ENCODE data around the gene OR5H6. TPM values are rescaled to one million over a fixed set of nuclear protein-coding genes. Genes with fewer than 3 reads are reported as not detected.
"Not testable (repeated sequence)": the region's sequence is repeated elsewhere in the genome, so short reads cannot be mapped to it uniquely, and the experiment has no call there.

The OR5H6 gene
- total RNA-seq, 3 donors from 2014 or later = not detected

GRCh38 chr3:98240131-98240530 lies 23.9 kb upstream of the OR5H6 start:
- H3K27me3 ChIP-seq = no peaks in the 10 kb centered on the region
- H3K36me3 ChIP-seq = no peaks in the 10 kb centered on the region
- H3K4me3 ChIP-seq = no peak overlapping the region
- no peak overlapping the region for H3K27ac ChIP-seq
- DNase-seq (ENCODE audit: low spot score in 2 of 2) = no peak
- intact Hi-C loops (cut with DNase I; ENCODE audit: low total_unique reads) = no loop called here
- H3K9me3 ChIP-seq = no peaks in the 10 kb centered on the region
- TF ChIP-seq POLR2A (IDR thresholded peaks at IDR 0.05) (no peak), CTCF (IDR thresholded peaks at IDR 0.05) (no peak), POLR2AphosphoS5 (IDR thresholded peaks at IDR 0.05) (no peak)
- H3K4me1 ChIP-seq = no peaks in the 10 kb centered on the region

DNA sequence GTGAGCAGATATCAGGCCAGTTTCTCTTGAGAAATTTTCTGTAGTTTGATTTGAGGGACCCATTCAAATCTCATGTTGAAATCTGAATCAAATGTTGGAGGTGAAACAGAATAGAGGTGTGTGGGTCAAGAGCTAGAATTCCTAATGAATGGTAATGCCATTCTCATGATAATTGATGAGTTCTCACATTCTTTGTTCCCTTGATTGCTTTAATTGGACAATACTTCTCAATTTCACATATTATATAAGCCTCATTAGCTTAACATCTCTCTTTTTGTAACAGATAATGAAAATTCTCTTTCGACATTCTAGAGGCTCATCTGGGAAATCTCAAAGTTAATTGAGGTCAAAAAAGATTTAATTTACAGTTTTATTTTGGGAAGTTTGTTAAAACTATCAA lies 21.9 kb upstream of the OR5H6 start:
- H3K27me3 ChIP-seq = no peaks in the 10 kb centered on the region
- intact Hi-C loops (cut with DNase I; ENCODE audit: low total_unique reads) = no loop called here
- no peaks in the 10 kb centered on the region for H3K9me3 ChIP-seq
- H3K36me3 ChIP-seq = no peaks in the 10 kb centered on the region
- DNase-seq (ENCODE audit: low spot score in 2 of 2) = no peak
- H3K4me3 ChIP-seq = no peak overlapping the region
- H3K4me1 ChIP-seq = no peaks in the 10 kb centered on the region
- TF ChIP-seq POLR2AphosphoS5 (IDR thresholded peaks at IDR 0.05) (no peak), CTCF (IDR thresholded peaks at IDR 0.05) (no peak), POLR2A (IDR thresholded peaks at IDR 0.05) (no peak)
- no peak overlapping the region for H3K27ac ChIP-seq

GRCh38 chr3:98243843-98244242 lies 20.2 kb upstream of the OR5H6 start:
- H3K4me3 ChIP-seq = no peak overlapping the region
- no peaks in the 10 kb centered on the region for H3K9me3 ChIP-seq
- no peak for DNase-seq (ENCODE audit: low spot score in 2 of 2)
- TF ChIP-seq CTCF (IDR thresholded peaks at IDR 0.05) = no peak
- no peak for TF ChIP-seq POLR2AphosphoS5 (IDR thresholded peaks at IDR 0.05)
- no peak for TF ChIP-seq POLR2A (IDR thresholded peaks at IDR 0.05)
- intact Hi-C loops (cut with DNase I; ENCODE audit: low total_unique reads) = no loop called here
- H3K36me3 ChIP-seq = no peaks in the 10 kb centered on the region
- no peak overlapping the region for H3K27ac ChIP-seq
- H3K27me3 ChIP-seq = no peaks in the 10 kb centered on the region
- H3K4me1 ChIP-seq = no peaks in the 10 kb centered on the region

GRCh38 chr3:98246142-98246541 lies 17.9 kb upstream of the OR5H6 start:
- DNase-seq (ENCODE audit: low spot score in 2 of 2) = no peak
- intact Hi-C loops (cut with DNase I; ENCODE audit: low total_unique reads) = no loop called here
- TF ChIP-seq CTCF (IDR thresholded peaks at IDR 0.05) (no peak), POLR2A (IDR thresholded peaks at IDR 0.05) (no peak), POLR2AphosphoS5 (IDR thresholded peaks at IDR 0.05) (no peak)
- H3K9me3 ChIP-seq = no peaks in the 10 kb centered on the region
- no peaks in the 10 kb centered on the region for H3K4me1 ChIP-seq
- H3K27me3 ChIP-seq = no peaks in the 10 kb centered on the region
- H3K27ac ChIP-seq = no peak overlapping the region
- H3K4me3 ChIP-seq = no peak overlapping the region
- no peaks in the 10 kb centered on the region for H3K36me3 ChIP-seq

GRCh38 chr3:98256026-98256425 lies 8.0 kb upstream of the OR5H6 start:
- H3K27me3 ChIP-seq; H3K36me3 ChIP-seq; DNase-seq (ENCODE audit: low spot score in 2 of 2); H3K9me3 ChIP-seq; H3K4me1 ChIP-seq; intact Hi-C loops (cut with DNase I; ENCODE audit: low total_unique reads); H3K27ac ChIP-seq; H3K4me3 ChIP-seq: not testable (repeated sequence)

- no peak for TF ChIP-seq POLR2A (IDR thresholded peaks at IDR 0.05)
- no peak for TF ChIP-seq POLR2AphosphoS5 (IDR thresholded peaks at IDR 0.05)
- no peak for TF ChIP-seq CTCF (IDR thresholded peaks at IDR 0.05)
- Histone ChIP-seq H3K36me3 (no peaks in the 10 kb centered on the region), H3K27ac (no peak overlapping the region), H3K4me1 (no peaks in the 10 kb centered on the region), H3K9me3 (peaks cover 0 to 10% of the 10 kb centered on the region in 2 donors), H3K27me3 (no peaks in the 10 kb centered on the region), H3K4me3 (no peak overlapping the region)
- intact Hi-C loops (cut with DNase I; ENCODE audit: low total_unique reads) = no loop called here
- DNase-seq (ENCODE audit: low spot score in 2 of 2) = no peak
Measured at GRCh38 chr3:98259707-98260106, 4.3 kb upstream of the OR5H6 start.

All from breast epithelium (tissue), 4 donors.